Panc1 (cell line): ENCODE results near the gene HS6ST3. TPM values are rescaled to one million over a fixed set of nuclear protein-coding genes. Genes with fewer than 3 reads are reported as not detected.

Source experiments
- ATAC-seq: fragments of 200-7000 bp; cut with Tn5 transposase; 2 replicates; pipeline ENCODE4 v1.9.1; 2020; ENCODE audit warnings: mild to moderate bottlenecking, moderate library complexity
- BruUV-seq: library from RNA; stranded (reverse); fragments of 400-500 nt; replicated peaks from 2 replicates; lab custom pipeline; 2021; lab: Mats Ljungman, UMichigan
- CTCF ChIA-PET: fragments of 300-600 bp; sonication (Branson Sonifier 250); formaldehyde crosslinking; loops from one replicate; lab custom pipeline; 2022; ENCODE audit warnings: antibody characterized with exemption; lab: Charles Lee
- POLR2A ChIA-PET: fragments of 300-600 bp; sonication (Branson Sonifier 250); formaldehyde crosslinking; loops from one replicate; lab custom pipeline; 2022; ENCODE audit warnings: antibody characterized with exemption; lab: Charles Lee
- DNase-seq: peaks from one replicate; pipeline ENCODE4 v3.0.0-alpha.2; 2010; ENCODE audit warnings: low read depth, low spot score
- H3K27ac ChIP-seq: 2 replicates; pipeline ENCODE4 v1.5.1; 2011; ENCODE audit warnings: mild to moderate bottlenecking, low read length, inconsistent platforms
- H3K27me3 ChIP-seq: fragments of 200-500 bp; sonication (Bioruptor generic); 2 replicates; pipeline ENCODE4 v1.6.0; 2014; ENCODE audit warnings: low read length, inconsistent platforms; ENCODE audit not compliant: control insufficient read depth, insufficient read depth
- H3K36me3 ChIP-seq: fragments of 200-500 bp; sonication (Bioruptor generic); 2 replicates; pipeline ENCODE4 v1.5.1; 2014; ENCODE audit warnings: inconsistent platforms, mild to moderate bottlenecking, low read length, moderate library complexity; ENCODE audit not compliant: control insufficient read depth, insufficient read depth
- H3K4me1 ChIP-seq: 2 replicates; pipeline ENCODE4 v1.5.1; 2011; ENCODE audit warnings: inconsistent platforms, mild to moderate bottlenecking, low read length, moderate library complexity; ENCODE audit not compliant: control insufficient read depth, insufficient read depth
- H3K4me3 ChIP-seq, 2 experiments: 2 replicates each; pipeline ENCODE4 v1.5.1; 2011 to 2012; ENCODE audit warnings: low read depth in 2 of 2, low read length in 2 of 2, mild to moderate bottlenecking in 2 of 2, inconsistent platforms in 1 of 2, moderate library complexity in 1 of 2
- H3K9me3 ChIP-seq: fragments of 200-500 bp; sonication (Bioruptor generic); 2 replicates; pipeline ENCODE4 v1.5.1; 2014; ENCODE audit warnings: low read depth, mild to moderate bottlenecking, inconsistent platforms, low read length, moderate library complexity; ENCODE audit not compliant: control insufficient read depth, insufficient read depth
- CTCF ChIP-seq: fragments of 450-650 bp; IDR thresholded peaks from 2 replicates; pipeline ENCODE4 v1.5.1; 2017; ENCODE audit warnings: mild to moderate bottlenecking
- POLR2AphosphoS5 ChIP-seq: IDR thresholded peaks from 2 replicates; pipeline ENCODE4 v1.6.1; 2012; ENCODE audit warnings: mild to moderate bottlenecking, low read depth, low read length, moderate library complexity
- REST ChIP-seq, 2 experiments: IDR thresholded peaks; 2 replicates each; pipeline ENCODE4 v1.6.1; 2011 to 2012; ENCODE audit warnings: low read depth in 2 of 2, control low read depth in 1 of 2, low read length in 1 of 2, mild to moderate bottlenecking in 1 of 2, moderate library complexity in 1 of 2; ENCODE audit not compliant: insufficient read depth in 1 of 2
- SIN3A ChIP-seq: IDR thresholded peaks from 2 replicates; pipeline ENCODE4 v1.6.1; 2012; ENCODE audit warnings: low read depth, mild to moderate bottlenecking, low read length, moderate library complexity, borderline replicate concordance; ENCODE audit not compliant: insufficient read depth
- TCF7L2 ChIP-seq: IDR thresholded peaks from 2 replicates; pipeline ENCODE4 v1.6.1; 2011; ENCODE audit warnings: mild to moderate bottlenecking, low read depth, low read length, inconsistent platforms
- in situ Hi-C: cut with HindIII; loops from 2 replicates; pipeline ENCODE4 v1.10.0; 2016; ENCODE audit warnings: low sequenced_read_pairs, low pct_unique_long_range_greater_than_20kb
- intact Hi-C: fragments of 100-400 bp; cut with micrococcal nuclease; formaldehyde crosslinking; loops from one replicate; pipeline ENCODE4 v1.10.0; 2022; ENCODE audit not compliant: unreplicated experiment
- total RNA-seq: library from RNA; stranded (reverse); gene quantifications from one replicate; pipeline ENCODE4 v1.2.1, GENCODE V29; 2021; ENCODE audit not compliant: unreplicated experiment

HS6ST3 gene
- total RNA-seq, 1 experiment from 2014 or later = 0.13 TPM

- TF ChIP-seq TCF7L2 = no peak
- no peak for TF ChIP-seq POLR2AphosphoS5
- TF ChIP-seq CTCF = no peak
- no peak for TF ChIP-seq SIN3A
- TF ChIP-seq REST (IDR thresholded peaks at IDR 0.05; ENCODE audit: insufficient read depth in 1 of 2, low read depth in 2 of 2, low read length in 1 of 2) = no peak
- H3K9me3 ChIP-seq = no peaks in the 10 kb centered on the region
- H3K27ac ChIP-seq = no peak overlapping the region
- intact Hi-C loops = no loop called here
- POLR2A ChIA-PET = no interaction called here
- CTCF ChIA-PET = no interaction called here
- ATAC-seq = no peak
- BruUV-seq = no TSS peak
- in situ Hi-C loops = no loop called here
- H3K36me3 ChIP-seq = no peaks in the 10 kb centered on the region
- no peaks in the 10 kb centered on the region for H3K4me1 ChIP-seq
- no peak for DNase-seq
- H3K27me3 ChIP-seq = no peaks in the 10 kb centered on the region
- no peak overlapping the region for H3K4me3 ChIP-seq
Measured at GRCh38 chr13:96794669-96795068, 704.8 kb downstream of the HS6ST3 start.

GRCh38 chr13:96795670-96796069 is 705.8 kb downstream of the HS6ST3 start:
- CTCF ChIA-PET = no interaction called here
- no peaks in the 10 kb centered on the region for H3K27me3 ChIP-seq

More at GRCh38 chr13:96795670-96796069, 705.8 kb downstream of the HS6ST3 start:
- no peak for ATAC-seq
- H3K27ac ChIP-seq = no peak overlapping the region
- H3K9me3 ChIP-seq = no peaks in the 10 kb centered on the region
- no peak for DNase-seq
- H3K4me1 ChIP-seq = no peaks in the 10 kb centered on the region
- no peak overlapping the region for H3K4me3 ChIP-seq
- intact Hi-C loops = no loop called here
- no peak for TF ChIP-seq POLR2AphosphoS5
- no peak for TF ChIP-seq REST (IDR thresholded peaks at IDR 0.05; ENCODE audit: insufficient read depth in 1 of 2, low read depth in 2 of 2, low read length in 1 of 2)
- no peak for TF ChIP-seq CTCF
- TF ChIP-seq TCF7L2 = no peak
- no peak for TF ChIP-seq SIN3A
- no TSS peak for BruUV-seq
- in situ Hi-C loops = no loop called here
- POLR2A ChIA-PET = no interaction called here
- H3K36me3 ChIP-seq = no peaks in the 10 kb centered on the region
